Right lobe of liver (tissue), 6 donors: ENCODE measurements around the gene SLC16A9. TPM values are rescaled to one million over a fixed set of nuclear protein-coding genes. Genes with fewer than 3 reads are reported as not detected.

ENCODE experiments used
- ATAC-seq, 4 donors: fragments of 200-7000 bp; cut with Tn5 transposase; one replicate each; pipeline ENCODE4 v1.9.1; 2020; ENCODE audit warnings: mild to moderate bottlenecking in 4 of 4, moderate library complexity in 4 of 4
- DNase-seq, 3 donors: peaks; one replicate each; pipeline ENCODE4 v3.0.0-alpha.2; 2020
- H3K27ac ChIP-seq, 3 donors: fragments of 200-600 bp; one replicate each; pipeline ENCODE4 v1.8.0; 2022
- H3K27me3 ChIP-seq, 2 donors: fragments of 200-600 bp; one replicate each; pipeline ENCODE4 v1.8.0; 2022
- H3K36me3 ChIP-seq, 4 donors: fragments of 200-600 bp; sonication (generic) in 1 of 4; one replicate each; pipeline versions ENCODE4 v1.5.1 to v1.8.0; 2017 to 2022; ENCODE audit warnings: control low read depth in 1 of 4
- H3K4me1 ChIP-seq, 4 donors: fragments of 200-600 bp; sonication (generic) in 1 of 4; one replicate each; pipeline versions ENCODE4 v1.5.1 to v1.8.0; 2017 to 2022; ENCODE audit warnings: control low read depth in 1 of 4
- H3K4me3 ChIP-seq, 3 donors: fragments of 200-600 bp; one replicate each; pipeline ENCODE4 v1.8.0; 2022
- H3K9me3 ChIP-seq, 4 donors: fragments of 200-600 bp; sonication (generic) in 1 of 4; one replicate each; pipeline versions ENCODE4 v1.5.1 to v1.8.0; 2017 to 2022; ENCODE audit warnings: control low read depth in 1 of 4
- CTCF ChIP-seq, 4 donors: fragments of 200-600 bp in 3 of 4; fragments of 450-650 bp in 1 of 4; IDR thresholded peaks; one replicate each; pipeline versions ENCODE4 v1.5.1 to v1.8.0; 2016 to 2022; ENCODE audit warnings: antibody characterized with exemption in 4 of 4, mild to moderate bottlenecking in 2 of 4
- POLR2A ChIP-seq: fragments of 450-650 bp; IDR thresholded peaks from one replicate; pipeline ENCODE4 v1.6.1; 2017; ENCODE audit warnings: antibody characterized with exemption, mild to moderate bottlenecking
- WGBS: methylation state at CpG from one replicate; pipeline ENCODE4 v1.1.6; 2018; ENCODE audit warnings: low coverage, low lambda C conversion rate; ENCODE audit not compliant: insufficient coverage; ENCODE audit errors: missing lambda C conversion rate; 5-methylcytosine and 5-hydroxymethylcytosine counted together
- intact Hi-C, 2 donors: fragments of 100-400 bp; cut with DNase I; formaldehyde crosslinking; loops; one replicate each; pipeline versions ENCODE4 v1.11.2 to v1.14.1; 2022
- total RNA-seq, 6 experiments: library from RNA; depleted of rRNA in 2 of 6; stranded (reverse); fragments of >200 nt in 2 of 6; fragmentation: NEBNext Ultra II Directional in 3 of 6; extraction: Animal tissue kit (Norgen Biotek cat#: 25700) in 3 of 6; gene quantifications; one replicate each; pipeline versions ENCODE4 v1.1.0 to v1.2.4, GENCODE V29; 2016 to 2023
- donor health status: DM: no; HTN: yes; CAD: no.
- donor health status: DM: no; HTN: no; CAD: no.
- donor health status: DM: no; HTN: no; CAD: no.
- donor health status: DM: no; HTN: yes; CAD: no.
- donor health status: DM: no; HTN: yes; CAD: no.

The SLC16A9 gene
- total RNA-seq, 6 experiments from 2014 or later = 0.42 to 1.2 (median 0.89) TPM; not detected in 2

- ATAC-seq = peak; percentile 45 to 47 (median 46)
- 0% methylated on average over 5 of the region's 42 CpGs for WGBS
- TF ChIP-seq CTCF (IDR thresholded peaks at IDR 0.05) (no peak), POLR2A (no peak)
- Histone ChIP-seq H3K36me3 (no peaks in the 10 kb centered on the region), H3K27ac (no peak overlapping the region), H3K4me3 (peak overlapping the region; percentile 40 to 51 (median 44)), H3K9me3 (no peaks in the 10 kb centered on the region), H3K27me3 (peaks cover 0 to 8% of the 10 kb centered on the region in 2 donors), H3K4me1 (no peaks in the 10 kb centered on the region)
- intact Hi-C loops = no loop called here
- peak in 2 of 3 donors; percentile 25 to 58 for DNase-seq
Measured at GRCh38 chr10:59708816-59709394, 745 bp downstream of the SLC16A9 start.

- intact Hi-C loops = no loop called here
- Histone ChIP-seq H3K9me3 (no peaks in the 10 kb centered on the region), H3K27ac (no peak overlapping the region), H3K4me1 (no peaks in the 10 kb centered on the region), H3K27me3 (peaks cover 0 to 8% of the 10 kb centered on the region in 2 donors), H3K4me3 (no peak overlapping the region), H3K36me3 (no peaks in the 10 kb centered on the region)
- no peak for DNase-seq
- WGBS = 88% methylated on average over 6 of the region's 8 CpGs
- no peak for TF ChIP-seq CTCF (IDR thresholded peaks at IDR 0.05)
- TF ChIP-seq POLR2A = no peak
- no peak for ATAC-seq
Measured at GRCh38 chr10:59706851-59707797, 2.5 kb downstream of the SLC16A9 start.

GRCh38 chr10:59705931-59706330 lies 3.7 kb downstream of the SLC16A9 start:
- DNase-seq = no peak
- no peak overlapping the region for H3K4me3 ChIP-seq
- H3K27me3 ChIP-seq = peaks cover 0 to 8% of the 10 kb centered on the region in 2 donors
- no peak for ATAC-seq
- no peaks in the 10 kb centered on the region for H3K4me1 ChIP-seq
- H3K36me3 ChIP-seq = no peaks in the 10 kb centered on the region
- TF ChIP-seq CTCF (IDR thresholded peaks at IDR 0.05) (no peak), POLR2A (no peak)
- no peaks in the 10 kb centered on the region for H3K9me3 ChIP-seq
- no peak overlapping the region for H3K27ac ChIP-seq
- intact Hi-C loops = no loop called here

GRCh38 chr10:59704630-59705029 lies 5.0 kb downstream of the SLC16A9 start:
- intact Hi-C loops = no loop called here
- no peaks in the 10 kb centered on the region for H3K36me3 ChIP-seq

GRCh38 chr10:59702347-59702746 lies 7.3 kb downstream of the SLC16A9 start:
- H3K36me3 ChIP-seq = no peaks in the 10 kb centered on the region
- H3K4me3 ChIP-seq = no peak overlapping the region
- 38% methylated on average over 4 of the region's 4 CpGs for WGBS
- DNase-seq = no peak
- H3K27ac ChIP-seq = no peak overlapping the region
- H3K9me3 ChIP-seq = no peaks in the 10 kb centered on the region
- no peaks in the 10 kb centered on the region for H3K4me1 ChIP-seq
- no peaks in the 10 kb centered on the region for H3K27me3 ChIP-seq
- TF ChIP-seq POLR2A = no peak
- no peak for TF ChIP-seq CTCF (IDR thresholded peaks at IDR 0.05)
- intact Hi-C loops = no loop called here
- no peak for ATAC-seq

More at GRCh38 chr10:59704630-59705029, 5.0 kb downstream of the SLC16A9 start:
- no peak overlapping the region for H3K27ac ChIP-seq
- H3K9me3 ChIP-seq = no peaks in the 10 kb centered on the region
- H3K4me3 ChIP-seq = no peak overlapping the region
- no peaks in the 10 kb centered on the region for H3K4me1 ChIP-seq
- TF ChIP-seq POLR2A = no peak
- DNase-seq (no peak), ATAC-seq (no peak)
- peaks cover 0 to 8% of the 10 kb centered on the region in 2 donors for H3K27me3 ChIP-seq
- WGBS = 40% methylated on average over 2 of the region's 2 CpGs
